ENCODE measurements around the gene OXCT2.
"Not testable (repeated sequence)": the region's sequence is repeated elsewhere in the genome, so short reads cannot be mapped to it uniquely, and the experiment has no call there.

OXCT2 gene

GRCh38 chr1:39787108-39787375, 15.9 kb upstream of the OXCT2 start:
- DNase-seq = not testable (repeated sequence)

GRCh38 chr1:39786303-39787107, 15.4 kb upstream of the OXCT2 start:
- DNase-seq = not testable (repeated sequence)

GRCh38 chr1:39782685-39783084, 11.5 kb upstream of the OXCT2 start:
- not testable (repeated sequence) for DNase-seq

- no peak for DNase-seq
Measured at GRCh38 chr1:39782103-39782502, 11.0 kb upstream of the OXCT2 start.

GRCh38 chr1:39781349-39781715, 10.2 kb upstream of the OXCT2 start:
- no peak for DNase-seq

- DNase-seq = no peak
Measured at GRCh38 chr1:39779821-39780220, 8.7 kb upstream of the OXCT2 start.

- DNase-seq = no peak
Measured at GRCh38 chr1:39779137-39779536, 8.0 kb upstream of the OXCT2 start.

GRCh38 chr1:39778463-39779099, 7.4 kb upstream of the OXCT2 start:
- not testable (repeated sequence) for DNase-seq

- DNase-seq = not testable (repeated sequence)
Measured at GRCh38 chr1:39777896-39778295, 6.7 kb upstream of the OXCT2 start.

- no peak for DNase-seq
Measured at GRCh38 chr1:39777306-39777705, 6.2 kb upstream of the OXCT2 start.

GRCh38 chr1:39776886-39777285, 5.7 kb upstream of the OXCT2 start:
- no peak for DNase-seq

- no peak for DNase-seq
Measured at GRCh38 chr1:39776400-39776713, 5.2 kb upstream of the OXCT2 start.

- not testable (repeated sequence) for DNase-seq
Measured at GRCh38 chr1:39775676-39776399, 4.7 kb upstream of the OXCT2 start.

- DNase-seq = not testable (repeated sequence)
Measured at GRCh38 chr1:39775141-39775540, 4.0 kb upstream of the OXCT2 start.

GRCh38 chr1:39773369-39773979, 2.3 kb upstream of the OXCT2 start:
- DNase-seq = not testable (repeated sequence)

GRCh38 chr1:39770100-39771021, 787 bp downstream of the OXCT2 start:
- not testable (repeated sequence) for DNase-seq

- DNase-seq = not testable (repeated sequence)
Measured at GRCh38 chr1:39769502-39769901, 1.6 kb downstream of the OXCT2 start.

- not testable (repeated sequence) for DNase-seq
Measured at GRCh38 chr1:39766466-39766865, 4.7 kb downstream of the OXCT2 start.

- DNase-seq = not testable (repeated sequence)
Measured at GRCh38 chr1:39764512-39764911, 6.6 kb downstream of the OXCT2 start.

GRCh38 chr1:39763619-39764374, 7.4 kb downstream of the OXCT2 start:
- not testable (repeated sequence) for DNase-seq
